K562 (cell line): Measurements from ENCODE around the gene ST6GALNAC5. TPM values are rescaled to one million over a fixed set of nuclear protein-coding genes. Genes with fewer than 3 reads are reported as not detected.

ENCODE experiments used
- BCOR ChIP-seq: fragments of 450-650 bp; IDR thresholded peaks from 2 replicates; pipeline ENCODE4 v1.6.1; 2016
- CAMTA2 ChIP-seq: fragments of 250-450 bp; sonication (Bioruptor Pico); conservative IDR thresholded peaks from 2 replicates; pipeline ENCODE4 v1.5.1; 2022
- ETS2 ChIP-seq: IDR thresholded peaks from 2 replicates; pipeline ENCODE4 v1.6.1; 2016; ENCODE audit warnings: borderline replicate concordance, missing genetic modification characterization, mild to moderate bottlenecking, moderate library complexity, missing compliant biosample characterization; ENCODE audit not compliant: poor library complexity, severe bottlenecking
- ETV5 ChIP-seq: sonication (generic); formaldehyde crosslinking; IDR thresholded peaks from 2 replicates; pipeline ENCODE4 v1.4.0; 2020; ENCODE audit warnings: low read depth, mild to moderate bottlenecking, missing genetic modification reagents
- NELFE ChIP-seq: IDR thresholded peaks from 2 replicates; pipeline ENCODE4 v1.6.1; 2011; ENCODE audit warnings: mild to moderate bottlenecking; ENCODE audit not compliant: insufficient read depth, insufficient read length
- RFX1 ChIP-seq: fragments of 450-650 bp; IDR thresholded peaks from 2 replicates; pipeline ENCODE4 v1.6.1; 2016; ENCODE audit warnings: mild to moderate bottlenecking, moderate library complexity
- polyA plus RNA-seq, 8 experiments: library from polyadenylated mRNA; depleted of rRNA in 4 of 8; stranded (reverse) in 5 of 8; unstranded in 3 of 8; fragments of >200 nt; fragmentation: Nextera tagmentation in 2 of 8; fragmentation: Illumina TruSeq in 1 of 8; extraction: Ambion mirVana in 2 of 8; extraction: Trizol in 1 of 8; gene quantifications; 2 replicates each; pipeline versions ENCODE4 v1.2.1 to v1.2.3, GENCODE V29; 2011 to 2014; ENCODE audit warnings: inconsistent platforms in 1 of 8, missing spikeins in 1 of 8
- total RNA-seq, 7 experiments: library from RNA; depleted of rRNA in 6 of 7; stranded (reverse); fragments of >200 nt in 6 of 7; fragmentation: Illumina TruSeq in 2 of 7; extraction: Trizol in 2 of 7; gene quantifications; 2 replicates each; pipeline versions ENCODE4 v1.2.1 to v1.2.3, GENCODE V29; 2011 to 2021; ENCODE audit warnings: low replicate concordance in 1 of 7
- TF ChIP-seq, protein P1 (sequence below): fragments of 200-600 bp; sonication (generic); IDR thresholded peaks from one replicate; pipeline ENCODE4 v1.6.1; 2012; ENCODE audit warnings: mild to moderate bottlenecking, low read depth, low read length, inconsistent platforms
- TF ChIP-seq, protein P2 (sequence below): fragments of 200-800 bp; sonication (Bioruptor generic); IDR thresholded peaks from 2 replicates; pipeline ENCODE4 v1.6.1; 2016; ENCODE audit warnings: missing genetic modification characterization, missing compliant biosample characterization
- TF ChIP-seq, protein P3 (sequence below): fragments of 450-650 bp; formaldehyde crosslinking; IDR thresholded peaks from 2 replicates; pipeline ENCODE4 v1.4.0; 2022; ENCODE audit warnings: missing genetic modification characterization

ST6GALNAC5 gene
- total and polyA plus RNA-seq, 9 of the 15 experiments (the other 6 are each of a cell fraction or from before 2014, with no cell fraction given): 0.04 to 0.14 TPM; not detected in 7

- TF ChIP-seq, protein P1, sequence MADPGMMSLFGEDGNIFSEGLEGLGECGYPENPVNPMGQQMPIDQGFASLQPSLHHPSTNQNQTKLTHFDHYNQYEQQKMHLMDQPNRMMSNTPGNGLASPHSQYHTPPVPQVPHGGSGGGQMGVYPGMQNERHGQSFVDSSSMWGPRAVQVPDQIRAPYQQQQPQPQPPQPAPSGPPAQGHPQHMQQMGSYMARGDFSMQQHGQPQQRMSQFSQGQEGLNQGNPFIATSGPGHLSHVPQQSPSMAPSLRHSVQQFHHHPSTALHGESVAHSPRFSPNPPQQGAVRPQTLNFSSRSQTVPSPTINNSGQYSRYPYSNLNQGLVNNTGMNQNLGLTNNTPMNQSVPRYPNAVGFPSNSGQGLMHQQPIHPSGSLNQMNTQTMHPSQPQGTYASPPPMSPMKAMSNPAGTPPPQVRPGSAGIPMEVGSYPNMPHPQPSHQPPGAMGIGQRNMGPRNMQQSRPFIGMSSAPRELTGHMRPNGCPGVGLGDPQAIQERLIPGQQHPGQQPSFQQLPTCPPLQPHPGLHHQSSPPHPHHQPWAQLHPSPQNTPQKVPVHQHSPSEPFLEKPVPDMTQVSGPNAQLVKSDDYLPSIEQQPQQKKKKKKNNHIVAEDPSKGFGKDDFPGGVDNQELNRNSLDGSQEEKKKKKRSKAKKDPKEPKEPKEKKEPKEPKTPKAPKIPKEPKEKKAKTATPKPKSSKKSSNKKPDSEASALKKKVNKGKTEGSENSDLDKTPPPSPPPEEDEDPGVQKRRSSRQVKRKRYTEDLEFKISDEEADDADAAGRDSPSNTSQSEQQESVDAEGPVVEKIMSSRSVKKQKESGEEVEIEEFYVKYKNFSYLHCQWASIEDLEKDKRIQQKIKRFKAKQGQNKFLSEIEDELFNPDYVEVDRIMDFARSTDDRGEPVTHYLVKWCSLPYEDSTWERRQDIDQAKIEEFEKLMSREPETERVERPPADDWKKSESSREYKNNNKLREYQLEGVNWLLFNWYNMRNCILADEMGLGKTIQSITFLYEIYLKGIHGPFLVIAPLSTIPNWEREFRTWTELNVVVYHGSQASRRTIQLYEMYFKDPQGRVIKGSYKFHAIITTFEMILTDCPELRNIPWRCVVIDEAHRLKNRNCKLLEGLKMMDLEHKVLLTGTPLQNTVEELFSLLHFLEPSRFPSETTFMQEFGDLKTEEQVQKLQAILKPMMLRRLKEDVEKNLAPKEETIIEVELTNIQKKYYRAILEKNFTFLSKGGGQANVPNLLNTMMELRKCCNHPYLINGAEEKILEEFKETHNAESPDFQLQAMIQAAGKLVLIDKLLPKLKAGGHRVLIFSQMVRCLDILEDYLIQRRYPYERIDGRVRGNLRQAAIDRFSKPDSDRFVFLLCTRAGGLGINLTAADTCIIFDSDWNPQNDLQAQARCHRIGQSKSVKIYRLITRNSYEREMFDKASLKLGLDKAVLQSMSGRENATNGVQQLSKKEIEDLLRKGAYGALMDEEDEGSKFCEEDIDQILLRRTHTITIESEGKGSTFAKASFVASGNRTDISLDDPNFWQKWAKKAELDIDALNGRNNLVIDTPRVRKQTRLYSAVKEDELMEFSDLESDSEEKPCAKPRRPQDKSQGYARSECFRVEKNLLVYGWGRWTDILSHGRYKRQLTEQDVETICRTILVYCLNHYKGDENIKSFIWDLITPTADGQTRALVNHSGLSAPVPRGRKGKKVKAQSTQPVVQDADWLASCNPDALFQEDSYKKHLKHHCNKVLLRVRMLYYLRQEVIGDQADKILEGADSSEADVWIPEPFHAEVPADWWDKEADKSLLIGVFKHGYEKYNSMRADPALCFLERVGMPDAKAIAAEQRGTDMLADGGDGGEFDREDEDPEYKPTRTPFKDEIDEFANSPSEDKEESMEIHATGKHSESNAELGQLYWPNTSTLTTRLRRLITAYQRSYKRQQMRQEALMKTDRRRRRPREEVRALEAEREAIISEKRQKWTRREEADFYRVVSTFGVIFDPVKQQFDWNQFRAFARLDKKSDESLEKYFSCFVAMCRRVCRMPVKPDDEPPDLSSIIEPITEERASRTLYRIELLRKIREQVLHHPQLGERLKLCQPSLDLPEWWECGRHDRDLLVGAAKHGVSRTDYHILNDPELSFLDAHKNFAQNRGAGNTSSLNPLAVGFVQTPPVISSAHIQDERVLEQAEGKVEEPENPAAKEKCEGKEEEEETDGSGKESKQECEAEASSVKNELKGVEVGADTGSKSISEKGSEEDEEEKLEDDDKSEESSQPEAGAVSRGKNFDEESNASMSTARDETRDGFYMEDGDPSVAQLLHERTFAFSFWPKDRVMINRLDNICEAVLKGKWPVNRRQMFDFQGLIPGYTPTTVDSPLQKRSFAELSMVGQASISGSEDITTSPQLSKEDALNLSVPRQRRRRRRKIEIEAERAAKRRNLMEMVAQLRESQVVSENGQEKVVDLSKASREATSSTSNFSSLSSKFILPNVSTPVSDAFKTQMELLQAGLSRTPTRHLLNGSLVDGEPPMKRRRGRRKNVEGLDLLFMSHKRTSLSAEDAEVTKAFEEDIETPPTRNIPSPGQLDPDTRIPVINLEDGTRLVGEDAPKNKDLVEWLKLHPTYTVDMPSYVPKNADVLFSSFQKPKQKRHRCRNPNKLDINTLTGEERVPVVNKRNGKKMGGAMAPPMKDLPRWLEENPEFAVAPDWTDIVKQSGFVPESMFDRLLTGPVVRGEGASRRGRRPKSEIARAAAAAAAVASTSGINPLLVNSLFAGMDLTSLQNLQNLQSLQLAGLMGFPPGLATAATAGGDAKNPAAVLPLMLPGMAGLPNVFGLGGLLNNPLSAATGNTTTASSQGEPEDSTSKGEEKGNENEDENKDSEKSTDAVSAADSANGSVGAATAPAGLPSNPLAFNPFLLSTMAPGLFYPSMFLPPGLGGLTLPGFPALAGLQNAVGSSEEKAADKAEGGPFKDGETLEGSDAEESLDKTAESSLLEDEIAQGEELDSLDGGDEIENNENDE: no peak
- TF ChIP-seq, protein P2, sequence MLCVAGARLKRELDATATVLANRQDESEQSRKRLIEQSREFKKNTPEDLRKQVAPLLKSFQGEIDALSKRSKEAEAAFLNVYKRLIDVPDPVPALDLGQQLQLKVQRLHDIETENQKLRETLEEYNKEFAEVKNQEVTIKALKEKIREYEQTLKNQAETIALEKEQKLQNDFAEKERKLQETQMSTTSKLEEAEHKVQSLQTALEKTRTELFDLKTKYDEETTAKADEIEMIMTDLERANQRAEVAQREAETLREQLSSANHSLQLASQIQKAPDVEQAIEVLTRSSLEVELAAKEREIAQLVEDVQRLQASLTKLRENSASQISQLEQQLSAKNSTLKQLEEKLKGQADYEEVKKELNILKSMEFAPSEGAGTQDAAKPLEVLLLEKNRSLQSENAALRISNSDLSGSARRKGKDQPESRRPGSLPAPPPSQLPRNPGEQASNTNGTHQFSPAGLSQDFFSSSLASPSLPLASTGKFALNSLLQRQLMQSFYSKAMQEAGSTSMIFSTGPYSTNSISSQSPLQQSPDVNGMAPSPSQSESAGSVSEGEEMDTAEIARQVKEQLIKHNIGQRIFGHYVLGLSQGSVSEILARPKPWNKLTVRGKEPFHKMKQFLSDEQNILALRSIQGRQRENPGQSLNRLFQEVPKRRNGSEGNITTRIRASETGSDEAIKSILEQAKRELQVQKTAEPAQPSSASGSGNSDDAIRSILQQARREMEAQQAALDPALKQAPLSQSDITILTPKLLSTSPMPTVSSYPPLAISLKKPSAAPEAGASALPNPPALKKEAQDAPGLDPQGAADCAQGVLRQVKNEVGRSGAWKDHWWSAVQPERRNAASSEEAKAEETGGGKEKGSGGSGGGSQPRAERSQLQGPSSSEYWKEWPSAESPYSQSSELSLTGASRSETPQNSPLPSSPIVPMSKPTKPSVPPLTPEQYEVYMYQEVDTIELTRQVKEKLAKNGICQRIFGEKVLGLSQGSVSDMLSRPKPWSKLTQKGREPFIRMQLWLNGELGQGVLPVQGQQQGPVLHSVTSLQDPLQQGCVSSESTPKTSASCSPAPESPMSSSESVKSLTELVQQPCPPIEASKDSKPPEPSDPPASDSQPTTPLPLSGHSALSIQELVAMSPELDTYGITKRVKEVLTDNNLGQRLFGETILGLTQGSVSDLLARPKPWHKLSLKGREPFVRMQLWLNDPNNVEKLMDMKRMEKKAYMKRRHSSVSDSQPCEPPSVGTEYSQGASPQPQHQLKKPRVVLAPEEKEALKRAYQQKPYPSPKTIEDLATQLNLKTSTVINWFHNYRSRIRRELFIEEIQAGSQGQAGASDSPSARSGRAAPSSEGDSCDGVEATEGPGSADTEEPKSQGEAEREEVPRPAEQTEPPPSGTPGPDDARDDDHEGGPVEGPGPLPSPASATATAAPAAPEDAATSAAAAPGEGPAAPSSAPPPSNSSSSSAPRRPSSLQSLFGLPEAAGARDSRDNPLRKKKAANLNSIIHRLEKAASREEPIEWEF (CRISPR knock-in tag): no peak
- TF ChIP-seq RFX1: no peak
- TF ChIP-seq CAMTA2 (CRISPR knock-in tag): no peak
- TF ChIP-seq NELFE: no peak
- TF ChIP-seq BCOR: no peak
- TF ChIP-seq, protein P3, sequence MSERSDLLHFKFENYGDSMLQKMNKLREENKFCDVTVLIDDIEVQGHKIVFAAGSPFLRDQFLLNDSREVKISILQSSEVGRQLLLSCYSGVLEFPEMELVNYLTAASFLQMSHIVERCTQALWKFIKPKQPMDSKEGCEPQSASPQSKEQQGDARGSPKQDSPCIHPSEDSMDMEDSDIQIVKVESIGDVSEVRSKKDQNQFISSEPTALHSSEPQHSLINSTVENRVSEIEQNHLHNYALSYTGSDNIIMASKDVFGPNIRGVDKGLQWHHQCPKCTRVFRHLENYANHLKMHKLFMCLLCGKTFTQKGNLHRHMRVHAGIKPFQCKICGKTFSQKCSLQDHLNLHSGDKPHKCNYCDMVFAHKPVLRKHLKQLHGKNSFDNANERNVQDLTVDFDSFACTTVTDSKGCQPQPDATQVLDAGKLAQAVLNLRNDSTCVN: no peak
- TF ChIP-seq ETV5 (CRISPR knock-in tag): no peak
- no peak for TF ChIP-seq ETS2 (tag)
Measured at GRCh38 chr1:76830373-76830772, 36.9 kb upstream of the ST6GALNAC5 start (continued).
